HG03520 (cell line): ENCODE measurements around the gene SH3BP5.

Experiments
- ATAC-seq: cut with Tn5 transposase; IDR thresholded peaks from one replicate; pipeline ENCODE4 v1.9.1; 2021; ENCODE audit warnings: mild to moderate bottlenecking, moderate library complexity; ENCODE audit not compliant: unreplicated experiment

The SH3BP5 gene

DNA sequence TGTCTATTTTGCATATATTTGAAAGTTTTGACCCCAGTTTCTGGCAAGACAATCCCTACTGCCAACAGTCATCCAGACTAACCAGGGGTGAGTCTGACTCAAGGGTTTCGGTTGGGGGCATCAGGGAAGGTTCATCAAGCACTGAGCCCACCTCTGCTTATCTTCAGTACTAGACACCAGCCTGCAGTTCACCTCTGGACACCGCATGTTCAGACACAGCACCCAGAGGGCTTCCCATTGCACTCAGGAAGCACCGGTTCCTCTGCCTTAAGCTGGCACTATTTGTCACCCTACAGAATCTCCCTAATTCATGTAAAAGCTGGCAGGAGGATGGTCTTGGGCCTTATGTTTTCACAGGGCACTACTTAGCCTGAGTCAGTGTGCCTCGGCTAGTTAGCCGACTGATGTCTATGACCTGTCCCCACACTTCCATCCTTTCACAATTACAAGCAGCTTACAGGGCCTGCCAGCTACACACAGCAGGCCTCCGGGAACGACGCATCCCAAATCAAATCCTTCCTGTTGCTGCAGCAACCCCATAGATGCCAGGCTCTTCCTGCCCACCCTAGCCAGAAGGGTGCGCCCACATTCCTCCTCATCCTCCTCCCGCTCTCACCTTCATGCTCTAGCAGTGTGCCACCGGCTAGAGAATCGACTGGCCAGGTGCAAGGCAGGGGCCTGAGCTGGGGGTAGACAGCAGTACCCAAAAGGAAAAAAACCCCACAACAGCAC lies 52.5 kb downstream of the SH3BP5 start:
- ATAC-seq: no peak

GRCh38 chr3:15279205-15279604 lies 53.2 kb downstream of the SH3BP5 start:
- no peak for ATAC-seq

GRCh38 chr3:15277861-15278500 lies 54.4 kb downstream of the SH3BP5 start:
- no peak for ATAC-seq

GRCh38 chr3:15276028-15276724 lies 56.2 kb downstream of the SH3BP5 start:
- no peak for ATAC-seq

DNA sequence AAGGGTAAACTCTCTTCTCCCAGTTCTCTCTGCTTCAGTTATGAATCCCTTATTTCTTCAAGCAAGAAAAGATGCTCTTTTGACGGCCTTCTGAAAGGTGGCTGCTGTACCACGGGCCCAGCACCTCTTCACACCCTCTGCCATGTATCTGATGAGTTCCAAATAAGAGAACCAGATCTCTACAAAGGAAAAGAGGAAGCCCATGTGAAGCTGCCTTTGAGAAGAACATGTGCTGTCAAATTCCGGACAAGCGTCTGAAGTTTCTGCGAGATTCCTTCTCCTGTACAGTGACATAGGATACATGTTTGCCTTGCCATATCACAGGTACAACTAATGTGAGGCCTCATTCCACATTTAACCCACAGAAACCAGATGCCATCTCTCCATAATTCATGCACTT lies 59.2 kb downstream of the SH3BP5 start:
- no peak for ATAC-seq

DNA sequence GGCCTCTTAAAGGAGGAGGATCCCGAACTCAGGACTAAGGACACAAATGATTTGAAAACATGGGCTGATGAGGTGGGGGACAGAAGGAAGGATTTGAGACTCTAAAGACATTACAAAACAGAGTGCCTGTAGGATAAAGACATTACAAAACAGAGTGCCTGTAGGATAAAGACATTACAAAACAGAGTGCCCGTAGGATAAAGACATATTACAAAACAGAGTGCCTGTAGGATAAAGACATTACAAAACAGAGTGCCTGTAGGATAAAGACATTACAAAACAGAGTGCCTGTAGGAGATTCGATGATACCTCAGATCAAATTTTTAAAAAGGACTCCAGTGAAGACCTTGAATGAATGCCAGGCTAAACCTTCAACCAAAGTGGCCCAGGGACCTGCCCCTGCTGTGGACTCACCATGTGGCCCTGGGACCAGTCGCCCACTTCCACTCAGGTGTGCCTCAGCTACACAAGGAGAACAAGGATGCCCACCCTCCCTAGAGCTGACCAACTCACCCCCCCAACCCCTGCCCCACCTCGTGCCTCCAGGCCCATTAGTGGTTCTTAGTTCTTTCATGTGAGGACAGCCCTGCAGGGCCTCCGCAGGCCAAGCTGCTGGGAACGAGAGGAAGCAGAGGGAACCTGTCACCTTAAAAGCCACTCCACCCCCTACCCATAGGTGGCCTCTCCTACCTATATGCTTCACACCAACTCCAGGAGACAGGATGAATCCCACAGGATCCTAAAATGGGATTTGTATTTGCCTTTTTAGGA lies 59.8 kb downstream of the SH3BP5 start:
- ATAC-seq: no peak

DNA sequence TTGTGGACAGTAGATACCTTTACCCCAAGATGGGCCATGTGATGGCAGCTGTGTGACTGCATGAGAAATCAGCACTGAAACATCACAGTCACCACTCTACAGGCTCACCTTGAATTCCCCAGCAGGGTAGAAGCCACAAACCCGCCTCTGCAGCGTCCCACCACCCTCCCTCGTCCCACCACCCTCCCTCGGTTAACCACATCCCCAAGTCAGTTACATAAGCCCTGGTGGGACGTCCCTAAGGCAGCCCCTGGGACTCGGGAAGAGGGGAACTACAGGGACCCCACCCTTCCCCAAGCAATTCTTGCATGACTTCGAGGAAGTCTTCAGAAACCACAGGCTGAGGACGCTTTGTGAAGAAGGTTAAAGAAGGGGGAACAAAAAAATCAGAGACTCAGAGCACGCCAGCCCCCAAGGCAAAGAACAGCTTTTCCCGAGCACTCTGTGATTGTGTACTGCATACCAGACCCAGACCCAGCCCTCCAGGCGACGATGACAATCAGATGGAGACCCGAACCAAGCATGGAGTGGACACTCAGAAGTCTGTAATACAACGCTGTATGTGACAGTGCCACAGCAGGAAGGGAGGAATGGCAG lies 60.5 kb downstream of the SH3BP5 start:
- ATAC-seq: peak; percentile 45

DNA sequence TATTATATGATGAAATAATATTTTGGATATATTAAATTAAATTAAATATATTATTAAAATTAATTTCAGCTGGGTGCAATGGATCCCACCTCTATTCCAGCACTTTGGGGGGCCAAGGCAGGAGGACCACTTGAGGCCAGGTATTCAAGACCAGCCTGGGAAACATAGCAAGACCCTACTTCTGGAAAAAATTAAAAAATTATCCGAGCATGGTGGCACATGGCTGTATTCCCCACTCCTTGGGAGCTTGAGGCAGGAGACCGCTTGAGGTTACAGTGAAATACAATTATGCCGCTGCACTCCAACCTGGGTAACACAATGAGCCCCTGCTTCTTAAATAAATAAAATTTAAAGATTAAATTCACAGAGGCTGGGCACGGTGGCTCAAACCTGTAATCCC lies 61.4 kb downstream of the SH3BP5 start:
- ATAC-seq: no peak

- peak; percentile 68 for ATAC-seq
Observed at GRCh38 chr3:15269091-15269989, 63.0 kb downstream of the SH3BP5 start.

GRCh38 chr3:15268033-15268631 lies 64.3 kb downstream of the SH3BP5 start:
- ATAC-seq: peak; percentile 47

DNA sequence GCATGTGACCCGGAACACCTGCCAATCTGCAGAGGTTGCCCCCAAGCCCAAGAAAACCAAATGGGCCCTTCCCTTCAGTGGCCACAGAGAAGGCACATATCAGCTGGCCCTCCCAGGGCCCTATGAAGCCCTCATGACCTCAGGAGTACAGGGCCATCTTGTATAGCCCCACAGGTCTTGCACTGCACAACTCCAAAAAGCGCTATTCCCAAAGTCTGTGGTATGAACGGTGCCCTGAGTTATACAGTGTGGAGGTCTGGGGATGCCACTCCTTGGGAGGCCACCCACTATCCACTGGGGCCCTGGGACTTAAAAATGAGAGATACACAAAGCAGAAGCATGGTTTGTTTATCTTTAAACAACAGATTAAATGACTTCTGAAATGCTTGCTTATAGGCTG lies 64.9 kb downstream of the SH3BP5 start:
- ATAC-seq: no peak

- no peak for ATAC-seq
Observed at GRCh38 chr3:15266510-15267376, 65.6 kb downstream of the SH3BP5 start.

GRCh38 chr3:15265655-15266509 lies 66.5 kb downstream of the SH3BP5 start:
- no peak for ATAC-seq

DNA sequence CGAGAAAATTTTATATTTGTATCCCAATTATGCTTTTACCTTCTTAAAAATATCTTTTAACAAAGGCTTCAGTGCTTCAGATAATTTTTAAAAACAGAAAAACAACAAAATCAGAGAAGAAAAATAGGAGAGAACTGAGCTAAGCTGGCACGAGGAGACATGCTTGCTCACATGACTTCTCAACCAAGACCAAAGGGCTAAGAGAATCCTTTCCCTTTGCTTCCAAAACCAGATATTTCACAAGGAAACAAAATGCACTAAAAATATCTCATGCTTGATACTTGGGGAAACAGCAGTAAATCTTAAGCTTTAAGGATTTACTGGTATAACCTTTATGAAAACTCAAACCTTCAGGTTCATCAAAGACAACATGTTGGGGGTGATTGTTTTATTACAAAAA lies 67.9 kb downstream of the SH3BP5 start:
- ATAC-seq: no peak

GRCh38 chr3:15263926-15264325 lies 68.5 kb downstream of the SH3BP5 start:
- ATAC-seq: no peak

GRCh38 chr3:15263120-15263519 lies 69.3 kb downstream of the SH3BP5 start:
- ATAC-seq: no peak

DNA sequence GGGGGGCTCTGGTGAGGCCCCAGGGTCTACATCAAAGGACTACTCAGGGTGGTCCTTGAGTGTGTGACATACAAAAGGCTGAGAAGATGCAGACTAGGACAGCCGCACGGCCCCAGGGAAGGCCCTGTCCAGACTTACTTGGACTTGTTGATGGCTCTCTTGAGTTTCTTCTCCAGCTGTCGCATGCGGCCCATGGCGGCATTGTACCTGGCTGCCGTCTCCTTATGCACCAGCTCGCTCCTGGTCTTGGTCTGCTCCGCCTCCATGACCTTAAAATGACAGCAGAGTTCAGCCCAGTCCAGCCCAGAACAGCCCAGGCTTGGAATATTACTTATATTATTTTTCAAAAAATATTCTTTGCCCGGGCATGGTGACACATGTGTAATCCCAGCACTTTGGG lies 70.4 kb downstream of the SH3BP5 start:
- no peak for ATAC-seq

DNA sequence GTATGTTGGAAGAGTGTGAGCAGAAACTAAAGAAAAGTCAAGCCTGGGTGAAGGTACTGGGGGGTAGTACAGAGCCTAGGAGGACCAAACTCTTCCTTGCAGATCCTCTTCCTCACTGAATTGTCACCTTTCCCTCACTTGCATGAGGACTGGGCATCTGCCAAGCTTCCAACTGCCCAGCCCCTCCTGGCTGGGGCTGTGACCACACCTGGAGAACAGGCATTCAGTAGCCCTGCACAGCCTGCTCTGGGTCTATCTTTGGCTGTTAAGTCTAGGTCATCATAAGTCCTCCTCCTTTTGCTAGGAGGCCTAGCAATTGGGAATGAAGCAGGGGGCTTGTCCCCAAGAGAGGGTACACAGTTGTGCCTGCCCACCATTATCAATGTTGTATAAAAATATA lies 71.1 kb downstream of the SH3BP5 start:
- ATAC-seq: no peak
